ENCODE measurements around the gene CES4A. TPM values are rescaled to one million over a fixed set of nuclear protein-coding genes. Genes with fewer than 3 reads are reported as not detected.
A peak's percentile ranks its signal among the peaks of the same experiment; 100 is the strongest.

Gene CES4A
- total RNA-seq, 4 donors from 2014 or later, result 2.7 to 4.0 (median 3.3) TPM

DNA sequence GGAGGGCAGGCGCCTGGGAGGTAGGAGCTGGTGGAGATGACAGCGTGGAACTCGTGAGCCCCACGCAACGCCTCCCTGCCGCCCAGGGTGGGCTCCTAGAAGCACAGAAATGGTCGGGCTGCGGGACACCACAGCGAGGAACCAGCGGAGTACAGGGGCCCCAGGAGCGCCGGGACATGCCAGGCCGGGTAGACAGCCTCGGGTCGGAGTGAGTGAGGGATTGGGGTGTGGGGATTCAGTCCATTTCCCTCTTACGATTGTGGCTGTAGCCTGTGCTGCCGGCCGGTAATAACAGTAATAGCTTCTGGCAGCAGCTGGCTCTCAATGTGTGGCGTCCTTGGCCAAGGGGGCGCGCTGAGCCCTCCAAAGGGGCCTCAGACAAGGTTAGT, 39.6 kb upstream of the CES4A start:
- intact Hi-C loops (cut with DNase I), result no loop called here

DNA sequence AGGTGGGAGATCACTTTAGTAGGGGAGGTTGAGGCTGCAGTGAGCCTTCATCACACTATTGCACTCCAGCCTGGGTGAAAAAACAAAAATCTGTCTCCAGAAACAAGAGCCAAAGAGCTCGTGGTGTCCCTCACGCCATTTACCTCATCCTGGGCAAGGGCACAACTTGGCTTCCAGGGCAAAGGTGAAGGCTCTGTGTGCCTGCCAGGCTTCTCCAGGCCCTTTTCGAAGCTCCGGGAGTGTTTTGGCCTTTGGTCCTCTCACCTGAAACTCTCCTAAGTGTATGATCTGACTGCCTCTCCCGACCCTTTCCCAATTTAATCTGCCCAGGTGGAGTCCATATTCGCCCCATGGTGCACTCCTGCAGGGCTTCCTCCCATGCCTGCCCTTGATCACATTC, 38.9 kb upstream of the CES4A start:
- 84% methylated on average over 6 of the region's 6 CpGs for WGBS
- no peak overlapping the region for H3K27ac ChIP-seq (replicated peaks in 1 of 4)
- intact Hi-C loops (cut with DNase I), result no loop called here
- peaks cover 16 to 25% (median 22%) of the 10 kb centered on the region in 4 donors for H3K4me1 ChIP-seq
- DNase-seq (ENCODE audit: extremely low spot score), result no peak
- TF ChIP-seq POLR2AphosphoS5 (IDR thresholded peaks at IDR 0.05), result no peak
- no peak for TF ChIP-seq EP300 (IDR thresholded peaks at IDR 0.05)
- H3K36me3 ChIP-seq, result no peaks in the 10 kb centered on the region
- H3K27me3 ChIP-seq, result peaks cover 0 to 26% (median 0%) of the 10 kb centered on the region in 4 donors
- no peaks in the 10 kb centered on the region for H3K9me3 ChIP-seq
- no peak overlapping the region for H3K4me3 ChIP-seq

More for the DNA sequence above, 39.6 kb upstream of the CES4A start:
- H3K27ac ChIP-seq (replicated peaks in 1 of 4), result no peak overlapping the region
- no peak for DNase-seq (ENCODE audit: extremely low spot score)
- peaks cover under 1 to 6% (median 3%) of the 10 kb centered on the region in 4 donors for H3K36me3 ChIP-seq
- peaks cover 0 to 26% (median 0%) of the 10 kb centered on the region in 4 donors for H3K27me3 ChIP-seq
- no peaks in the 10 kb centered on the region for H3K9me3 ChIP-seq
- H3K4me3 ChIP-seq, result peak overlapping the region; percentile 46 to 64 (median 60)
- no peak for TF ChIP-seq POLR2A (IDR thresholded peaks at IDR 0.05; ENCODE audit: low read depth)
- TF ChIP-seq, protein P1, sequence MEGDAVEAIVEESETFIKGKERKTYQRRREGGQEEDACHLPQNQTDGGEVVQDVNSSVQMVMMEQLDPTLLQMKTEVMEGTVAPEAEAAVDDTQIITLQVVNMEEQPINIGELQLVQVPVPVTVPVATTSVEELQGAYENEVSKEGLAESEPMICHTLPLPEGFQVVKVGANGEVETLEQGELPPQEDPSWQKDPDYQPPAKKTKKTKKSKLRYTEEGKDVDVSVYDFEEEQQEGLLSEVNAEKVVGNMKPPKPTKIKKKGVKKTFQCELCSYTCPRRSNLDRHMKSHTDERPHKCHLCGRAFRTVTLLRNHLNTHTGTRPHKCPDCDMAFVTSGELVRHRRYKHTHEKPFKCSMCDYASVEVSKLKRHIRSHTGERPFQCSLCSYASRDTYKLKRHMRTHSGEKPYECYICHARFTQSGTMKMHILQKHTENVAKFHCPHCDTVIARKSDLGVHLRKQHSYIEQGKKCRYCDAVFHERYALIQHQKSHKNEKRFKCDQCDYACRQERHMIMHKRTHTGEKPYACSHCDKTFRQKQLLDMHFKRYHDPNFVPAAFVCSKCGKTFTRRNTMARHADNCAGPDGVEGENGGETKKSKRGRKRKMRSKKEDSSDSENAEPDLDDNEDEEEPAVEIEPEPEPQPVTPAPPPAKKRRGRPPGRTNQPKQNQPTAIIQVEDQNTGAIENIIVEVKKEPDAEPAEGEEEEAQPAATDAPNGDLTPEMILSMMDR (IDR thresholded peaks at IDR 0.05), result no peak
- TF ChIP-seq POLR2AphosphoS5 (IDR thresholded peaks at IDR 0.05), result no peak
- TF ChIP-seq EP300 (IDR thresholded peaks at IDR 0.05), result no peak
- WGBS, result 35% methylated on average over 13 of the region's 21 CpGs
- H3K4me1 ChIP-seq, result peaks cover 16 to 25% (median 22%) of the 10 kb centered on the region in 4 donors

DNA sequence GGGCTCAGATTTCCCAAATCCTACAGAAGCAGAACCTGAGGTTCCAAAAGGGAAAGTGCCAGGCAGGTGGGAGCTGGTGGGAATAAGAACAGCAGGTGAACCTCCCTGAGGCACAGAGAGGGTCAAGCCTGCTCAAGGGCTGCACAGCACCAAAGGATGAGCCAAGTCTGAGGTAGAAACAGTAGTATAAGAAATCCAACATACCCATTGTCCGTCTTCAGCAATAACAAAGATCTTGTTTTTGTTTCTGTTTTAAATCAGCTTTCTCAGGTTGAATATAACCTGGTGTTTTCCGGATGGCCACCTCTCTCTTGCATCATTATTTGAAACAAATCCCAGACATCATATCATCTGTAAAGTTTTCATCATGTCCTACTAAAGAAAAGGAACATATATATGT, 38.0 kb upstream of the CES4A start:
- no peaks in the 10 kb centered on the region for H3K9me3 ChIP-seq
- H3K4me3 ChIP-seq, result no peak overlapping the region
- WGBS, result 90% methylated on average over 2 of the region's 2 CpGs
- H3K4me1 ChIP-seq, result peaks cover 16 to 25% (median 22%) of the 10 kb centered on the region in 4 donors
- no peak overlapping the region for H3K27ac ChIP-seq (replicated peaks in 1 of 4)
- no peaks in the 10 kb centered on the region for H3K36me3 ChIP-seq
- DNase-seq (ENCODE audit: extremely low spot score), result no peak
- intact Hi-C loops (cut with DNase I), result no loop called here
- TF ChIP-seq, protein P1 (IDR thresholded peaks at IDR 0.05), result no peak
- no peak for TF ChIP-seq POLR2AphosphoS5 (IDR thresholded peaks at IDR 0.05)
- peaks cover 0 to 26% (median 0%) of the 10 kb centered on the region in 4 donors for H3K27me3 ChIP-seq

DNA sequence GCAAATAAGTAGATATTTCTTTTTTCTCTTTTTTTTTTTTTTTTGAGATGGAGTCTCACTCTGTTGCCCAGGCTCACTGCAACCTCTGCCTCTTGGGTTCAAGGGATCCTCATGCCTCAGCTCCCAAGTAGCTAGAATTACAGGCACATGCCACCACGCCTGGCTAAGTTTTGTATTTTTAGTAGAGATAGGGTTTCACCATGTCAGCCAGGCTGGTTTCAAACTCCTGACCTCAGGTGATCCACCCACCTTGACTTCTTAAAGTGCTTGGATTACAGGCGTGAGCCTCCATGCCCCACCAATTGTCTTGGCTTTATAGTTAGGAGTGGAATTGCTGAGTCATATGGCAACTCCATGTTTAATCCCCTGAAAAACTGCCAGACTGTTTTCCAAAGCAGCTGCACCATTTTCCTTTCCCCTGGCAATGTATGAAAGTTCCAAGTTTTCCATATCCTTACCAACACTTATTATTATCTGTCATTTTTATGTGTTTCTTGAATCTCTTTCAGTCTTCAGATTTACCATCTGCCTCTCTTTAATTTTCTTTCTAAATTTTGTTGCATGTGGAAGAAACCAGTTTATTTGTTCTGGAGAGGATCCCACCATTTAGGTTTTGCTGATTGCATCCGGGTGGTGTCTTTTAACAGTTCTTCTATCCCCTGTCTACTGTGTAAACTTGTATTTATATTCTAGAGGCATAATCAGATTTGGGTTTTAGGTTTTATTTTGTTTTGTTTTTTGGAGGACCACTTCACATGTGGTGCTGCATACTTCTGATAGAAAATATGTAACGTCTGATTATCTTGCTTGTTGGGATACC, 37.2 kb upstream of the CES4A start:
- Histone ChIP-seq H3K9me3 (no peaks in the 10 kb centered on the region), H3K27me3 (peaks cover 0 to 26% (median 0%) of the 10 kb centered on the region in 4 donors), H3K36me3 (no peaks in the 10 kb centered on the region), H3K4me3 (no peak overlapping the region), H3K4me1 (peaks cover 16 to 25% (median 22%) of the 10 kb centered on the region in 4 donors), H3K27ac (replicated peaks in 1 of 4) (no peak overlapping the region)
- DNase-seq (ENCODE audit: extremely low spot score), result no peak
- TF ChIP-seq POLR2A (IDR thresholded peaks at IDR 0.05; ENCODE audit: low read depth), result no peak
- TF ChIP-seq POLR2AphosphoS5 (IDR thresholded peaks at IDR 0.05), result no peak
- 76% methylated on average over 4 of the region's 4 CpGs for WGBS
- intact Hi-C loops (cut with DNase I), result no loop called here

DNA sequence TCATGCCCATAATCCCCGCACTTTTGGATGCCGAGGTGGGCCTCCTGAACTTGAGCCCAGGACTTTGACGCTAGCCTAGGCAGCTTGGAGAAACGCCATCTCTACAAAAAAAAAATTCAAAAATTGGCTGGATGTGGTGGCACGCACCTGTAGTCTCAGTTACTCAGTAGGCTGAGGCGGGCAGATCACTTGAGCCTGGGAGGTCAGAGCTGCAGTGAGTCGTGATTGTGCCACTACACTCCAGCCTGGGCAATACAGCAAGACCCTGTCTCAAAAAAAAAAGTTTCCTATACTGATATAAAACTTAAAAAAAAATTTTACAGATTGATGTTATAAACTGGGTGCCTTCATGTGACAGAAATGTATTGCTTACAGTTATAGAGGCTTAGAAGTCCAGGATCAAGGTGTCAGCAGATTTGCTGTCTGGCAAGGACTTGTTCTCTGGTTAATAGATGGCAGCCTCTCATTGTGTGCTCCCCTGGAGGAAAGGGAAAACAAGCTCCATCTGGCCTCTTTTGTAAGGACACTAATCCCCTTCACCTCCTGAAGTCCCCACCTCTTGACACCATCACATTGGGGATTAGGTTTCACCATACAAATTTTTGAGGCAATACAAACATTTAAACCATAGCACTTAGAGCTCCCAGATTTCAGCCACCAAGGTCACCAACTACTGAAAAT, 35.8 kb upstream of the CES4A start:
- peaks cover 0 to 26% (median 0%) of the 10 kb centered on the region in 4 donors for H3K27me3 ChIP-seq
- H3K27ac ChIP-seq (replicated peaks in 1 of 4), result no peak overlapping the region
- peaks cover 13 to 16% (median 14%) of the 10 kb centered on the region in 4 donors for H3K4me1 ChIP-seq
- H3K9me3 ChIP-seq, result no peaks in the 10 kb centered on the region
- WGBS, result 81% methylated on average over 7 of the region's 7 CpGs
- no peak for DNase-seq (ENCODE audit: extremely low spot score)
- H3K36me3 ChIP-seq, result no peaks in the 10 kb centered on the region
- H3K4me3 ChIP-seq, result no peak overlapping the region
- TF ChIP-seq POLR2A (IDR thresholded peaks at IDR 0.05; ENCODE audit: low read depth), result no peak
- TF ChIP-seq, protein P1 (IDR thresholded peaks at IDR 0.05), result no peak
- no peak for TF ChIP-seq POLR2AphosphoS5 (IDR thresholded peaks at IDR 0.05)
- no peak for TF ChIP-seq EP300 (IDR thresholded peaks at IDR 0.05)
- intact Hi-C loops (cut with DNase I), result no loop called here
